IPS-15b (cell line): ENCODE results near the gene GMDS.
"Not testable (repeated sequence)": the region's sequence is repeated elsewhere in the genome, so short reads cannot be mapped to it uniquely, and the experiment has no call there.

Experiments used
- H3K27me3 ChIP-seq: one replicate; pipeline ENCODE4 v1.6.1; 2013; ENCODE audit warnings: low read length; ENCODE audit not compliant: control insufficient read depth, insufficient read depth
- H3K36me3 ChIP-seq: one replicate; pipeline ENCODE4 v1.6.1; 2013; ENCODE audit warnings: low read length; ENCODE audit not compliant: control insufficient read depth, insufficient read depth
- H3K4me1 ChIP-seq: one replicate; pipeline ENCODE4 v1.6.1; 2013; ENCODE audit warnings: mild to moderate bottlenecking, low read length; ENCODE audit not compliant: control insufficient read depth, insufficient read depth
- H3K4me3 ChIP-seq: one replicate; pipeline ENCODE4 v1.5.1; 2013; ENCODE audit warnings: low read depth, low read length
- H3K9ac ChIP-seq: one replicate; pipeline ENCODE4 v1.6.1; 2013; ENCODE audit warnings: low read depth, mild to moderate bottlenecking, low read length
- H3K9me3 ChIP-seq: one replicate; pipeline ENCODE4 v1.6.1; 2013; ENCODE audit warnings: mild to moderate bottlenecking, low read length; ENCODE audit not compliant: control insufficient read depth, insufficient read depth

Gene GMDS

DNA sequence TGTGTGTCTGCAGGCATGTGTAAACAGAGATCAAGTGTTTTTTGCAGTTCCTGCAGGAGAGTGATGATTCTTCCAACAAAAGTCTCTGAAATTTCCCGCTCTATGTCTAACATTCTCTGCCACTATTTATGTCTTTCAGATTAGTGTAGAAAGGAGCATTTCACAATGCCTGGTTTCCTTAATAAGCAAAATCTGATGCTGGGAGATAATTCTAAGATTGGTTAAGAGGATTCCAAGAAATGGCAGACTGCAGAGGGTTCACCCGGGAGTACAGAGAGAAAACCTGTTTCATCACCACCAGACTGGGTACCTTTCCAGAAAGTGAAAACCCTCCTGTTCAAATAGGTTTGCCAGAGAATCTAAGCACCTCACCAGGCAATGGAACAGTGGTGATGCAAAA, 573.0 kb downstream of the GMDS start:
- Histone ChIP-seq H3K9me3 (no peaks in the 10 kb centered on the region), H3K27me3 (no peaks in the 10 kb centered on the region), H3K36me3 (no peaks in the 10 kb centered on the region), H3K4me1 (no peaks in the 10 kb centered on the region), H3K4me3 (no peak overlapping the region), H3K9ac (no peak overlapping the region)

GRCh38 chr6:1670711-1671462, 574.5 kb downstream of the GMDS start:
- Histone ChIP-seq H3K9me3 (no peaks in the 10 kb centered on the region), H3K4me3 (no peak overlapping the region), H3K27me3 (no peaks in the 10 kb centered on the region), H3K36me3 (no peaks in the 10 kb centered on the region), H3K9ac (no peak overlapping the region), H3K4me1 (no peaks in the 10 kb centered on the region)

DNA sequence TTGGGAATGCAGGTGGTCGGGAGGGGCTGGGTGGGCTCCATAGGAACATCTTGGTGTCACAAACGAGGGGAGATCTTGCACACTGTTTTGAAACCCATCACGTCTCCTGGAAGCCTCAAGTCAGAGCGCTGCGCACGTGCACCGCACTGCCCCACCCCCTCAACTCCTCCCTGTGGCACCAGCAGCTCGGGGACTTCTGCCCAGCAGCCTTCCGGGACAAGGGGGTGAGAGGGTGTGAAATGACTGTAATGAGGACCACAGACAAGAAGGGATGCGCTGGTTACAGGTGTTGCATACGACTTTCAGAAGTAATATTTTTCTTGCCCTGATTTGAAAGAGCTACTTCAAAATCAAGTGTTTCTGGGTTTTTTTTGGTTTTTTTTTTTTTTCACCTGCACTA, 575.4 kb downstream of the GMDS start:
- Histone ChIP-seq H3K4me3 (no peak overlapping the region), H3K9me3 (no peaks in the 10 kb centered on the region), H3K4me1 (no peaks in the 10 kb centered on the region), H3K36me3 (no peaks in the 10 kb centered on the region), H3K9ac (no peak overlapping the region), H3K27me3 (no peaks in the 10 kb centered on the region)

DNA sequence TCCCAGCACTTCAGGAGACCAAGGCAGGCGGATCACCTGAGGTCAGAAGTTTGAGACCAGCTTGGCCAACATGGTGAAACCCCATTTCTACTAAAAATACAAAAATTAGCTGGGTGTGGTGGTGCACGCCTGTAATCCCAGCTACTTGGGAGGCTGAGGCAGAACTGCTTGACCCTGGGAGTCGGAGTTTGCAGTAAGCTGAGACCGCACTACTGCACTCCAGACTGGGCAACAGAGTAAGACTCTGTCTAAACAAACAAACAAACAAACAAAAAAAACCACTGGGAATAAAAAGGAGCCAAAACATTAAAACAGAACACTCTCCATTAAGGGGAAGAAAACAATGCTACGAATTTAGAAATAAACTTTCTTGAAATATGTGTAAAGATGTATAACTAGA, 576.9 kb downstream of the GMDS start:
- not testable (repeated sequence) for H3K4me1 ChIP-seq, H3K9ac ChIP-seq, H3K9me3 ChIP-seq, H3K4me3 ChIP-seq, H3K36me3 ChIP-seq, H3K27me3 ChIP-seq

DNA sequence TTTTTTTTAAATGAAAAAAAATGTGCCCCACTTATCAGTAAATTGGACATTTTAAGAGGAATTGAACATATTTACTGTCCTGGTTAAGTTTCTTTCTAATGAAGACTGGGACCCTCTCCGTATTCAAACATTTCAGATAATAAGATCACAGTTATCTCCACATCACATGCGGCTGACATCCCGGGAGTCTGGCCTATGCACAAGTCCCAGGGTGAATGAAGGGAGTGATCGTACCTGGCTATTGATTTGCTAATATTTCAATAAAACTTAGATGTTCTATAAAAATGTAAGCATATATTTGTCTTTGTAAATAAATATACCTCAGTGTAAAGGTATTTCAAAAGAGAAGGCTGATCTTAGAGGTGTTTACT, 577.6 kb downstream of the GMDS start:
- Histone ChIP-seq H3K4me3 (no peak overlapping the region), H3K9me3 (no peaks in the 10 kb centered on the region), H3K27me3 (no peaks in the 10 kb centered on the region), H3K4me1 (no peaks in the 10 kb centered on the region), H3K36me3 (no peaks in the 10 kb centered on the region), H3K9ac (no peak overlapping the region)

GRCh38 chr6:1667012-1667804, 578.2 kb downstream of the GMDS start:
- no peaks in the 10 kb centered on the region for H3K9me3 ChIP-seq
- no peak overlapping the region for H3K4me3 ChIP-seq
- H3K27me3 ChIP-seq: no peaks in the 10 kb centered on the region
- H3K9ac ChIP-seq: no peak overlapping the region
- no peaks in the 10 kb centered on the region for H3K4me1 ChIP-seq
- no peaks in the 10 kb centered on the region for H3K36me3 ChIP-seq

- Histone ChIP-seq H3K4me3 (no peak overlapping the region), H3K9ac (no peak overlapping the region), H3K9me3 (no peaks in the 10 kb centered on the region), H3K36me3 (no peaks in the 10 kb centered on the region), H3K4me1 (no peaks in the 10 kb centered on the region), H3K27me3 (no peaks in the 10 kb centered on the region)
Measured at GRCh38 chr6:1665214-1665613, 580.2 kb downstream of the GMDS start.

DNA sequence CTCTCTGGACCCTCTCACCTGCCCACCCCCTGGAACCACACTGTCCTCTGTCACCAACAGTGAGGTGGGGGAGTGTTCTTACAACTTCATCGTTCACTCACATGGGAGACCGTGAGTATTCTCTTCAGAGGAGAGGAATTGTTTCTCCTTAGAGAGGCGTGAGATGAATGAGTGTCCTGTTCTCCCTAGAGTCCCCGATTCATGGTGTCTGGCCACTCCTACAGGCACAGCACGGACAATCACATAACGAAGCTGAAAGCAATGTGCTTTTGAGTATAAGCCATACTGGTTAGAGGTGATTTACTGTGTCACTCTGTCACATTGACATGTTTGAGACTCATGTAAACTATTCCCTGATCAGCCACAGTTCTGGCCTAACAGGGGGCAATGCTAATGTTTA, 581.1 kb downstream of the GMDS start:
- no peaks in the 10 kb centered on the region for H3K27me3 ChIP-seq
- H3K36me3 ChIP-seq: no peaks in the 10 kb centered on the region
- no peaks in the 10 kb centered on the region for H3K4me1 ChIP-seq
- H3K9ac ChIP-seq: no peak overlapping the region
- no peak overlapping the region for H3K4me3 ChIP-seq
- H3K9me3 ChIP-seq: no peaks in the 10 kb centered on the region

- no peak overlapping the region for H3K9ac ChIP-seq
- H3K27me3 ChIP-seq: no peaks in the 10 kb centered on the region
- no peak overlapping the region for H3K4me3 ChIP-seq
- H3K9me3 ChIP-seq: no peaks in the 10 kb centered on the region
- no peaks in the 10 kb centered on the region for H3K36me3 ChIP-seq
- H3K4me1 ChIP-seq: no peaks in the 10 kb centered on the region
Measured at GRCh38 chr6:1663511-1663910, 581.9 kb downstream of the GMDS start.

DNA sequence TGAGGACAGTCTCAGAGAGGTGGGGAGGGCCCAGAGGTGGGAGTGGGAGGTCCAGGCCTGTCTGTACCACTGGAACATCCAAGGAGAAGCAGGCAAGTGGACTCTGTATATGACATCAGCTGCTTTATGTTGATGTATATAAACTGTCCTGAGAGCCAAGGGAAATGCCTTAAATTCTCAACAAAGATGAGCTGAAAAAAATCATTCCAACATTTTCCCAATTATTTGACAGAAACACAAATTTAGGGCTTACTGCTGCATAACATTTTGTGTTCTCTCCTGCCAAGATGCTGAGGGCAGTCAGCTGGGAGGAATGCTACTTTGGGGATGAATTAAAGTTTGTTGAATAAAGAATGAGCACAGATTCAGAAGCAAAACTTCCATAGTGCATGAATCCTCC, 582.9 kb downstream of the GMDS start:
- Histone ChIP-seq H3K4me3 (no peak overlapping the region), H3K4me1 (no peaks in the 10 kb centered on the region), H3K36me3 (no peaks in the 10 kb centered on the region), H3K9me3 (no peaks in the 10 kb centered on the region), H3K9ac (no peak overlapping the region), H3K27me3 (no peaks in the 10 kb centered on the region)

- Histone ChIP-seq H3K4me1 (no peaks in the 10 kb centered on the region), H3K4me3 (no peak overlapping the region), H3K9ac (no peak overlapping the region), H3K36me3 (no peaks in the 10 kb centered on the region), H3K27me3 (no peaks in the 10 kb centered on the region), H3K9me3 (no peaks in the 10 kb centered on the region)
Measured at GRCh38 chr6:1659816-1660215, 585.6 kb downstream of the GMDS start.
